BLaER1 (cell line): Measurements from ENCODE around the gene SMYD4.
"Not testable (repeated sequence)": the region's sequence is repeated elsewhere in the genome, so short reads cannot be mapped to it uniquely, and the experiment has no call there.

Experiments used
- H3K27ac ChIP-seq: shearing (Covaris generic); formaldehyde crosslinking; 2 replicates; pipeline ENCODE4 v1.8.1; 2022
- H3K27me3 ChIP-seq: shearing (Covaris generic); formaldehyde crosslinking; 2 replicates; pipeline ENCODE4 v1.8.1; 2022
- H3K36me3 ChIP-seq: shearing (Covaris generic); formaldehyde crosslinking; 2 replicates; pipeline ENCODE4 v1.8.1; 2022
- H3K4me1 ChIP-seq: shearing (Covaris generic); formaldehyde crosslinking; 2 replicates; pipeline ENCODE4 v1.8.1; 2022
- H3K4me2 ChIP-seq: shearing (Covaris generic); formaldehyde crosslinking; 2 replicates; pipeline ENCODE4 v1.8.1; 2022
- H3K4me3 ChIP-seq: shearing (Covaris generic); formaldehyde crosslinking; 2 replicates; pipeline ENCODE4 v1.8.1; 2022
- H3K9ac ChIP-seq: shearing (Covaris generic); formaldehyde crosslinking; 2 replicates; pipeline ENCODE4 v1.8.1; 2022
- H3K9me3 ChIP-seq: shearing (Covaris generic); formaldehyde crosslinking; 2 replicates; pipeline ENCODE4 v1.8.1; 2022
- H4K20me1 ChIP-seq: shearing (Covaris generic); formaldehyde crosslinking; 2 replicates; pipeline ENCODE4 v1.8.1; 2022
- Cebpa-rat ChIP-seq: shearing (Covaris generic); IDR thresholded peaks from 2 replicates; pipeline ENCODE4 v1.8.1; 2022

SMYD4 gene

DNA sequence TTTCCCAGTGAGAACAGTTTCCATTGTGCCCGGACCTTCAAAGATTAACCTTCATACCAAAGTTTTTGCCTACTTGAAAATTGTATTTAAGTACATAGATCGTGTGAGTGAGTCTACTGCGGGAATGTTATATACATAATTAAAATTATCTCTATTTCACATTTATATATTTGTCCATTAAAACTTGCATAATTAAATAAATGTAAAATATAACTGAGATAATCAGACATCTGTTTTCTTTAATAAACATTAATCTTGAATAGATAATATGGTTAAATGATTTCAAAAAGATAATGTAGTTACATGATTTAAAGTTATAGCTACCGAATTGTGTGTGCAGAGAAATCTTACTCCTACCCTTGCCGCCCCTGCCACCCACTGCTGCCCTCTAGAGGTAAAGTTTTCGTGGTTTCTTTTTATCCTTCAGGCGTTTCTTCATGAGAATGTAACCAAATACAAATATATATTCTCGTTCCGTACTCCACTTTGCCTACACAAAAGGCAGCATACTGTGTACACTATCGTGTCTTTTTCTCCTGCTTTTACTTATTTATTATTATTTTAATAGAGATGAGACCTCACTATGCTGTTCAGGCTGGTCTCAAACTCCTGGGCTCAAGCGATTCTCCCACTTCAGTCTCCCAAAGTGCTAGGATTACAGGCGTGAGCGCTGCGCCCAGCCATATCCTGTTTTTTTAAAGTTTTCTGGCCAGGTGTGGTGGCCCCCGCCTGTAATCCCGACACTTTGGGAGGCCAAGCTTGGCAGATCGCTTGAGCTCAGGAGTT lies 35.7 kb upstream of the SMYD4 start:
- no peaks in the 10 kb centered on the region for H3K4me1 ChIP-seq
- no peak overlapping the region for H3K27ac ChIP-seq
- H3K9ac ChIP-seq = no peak overlapping the region
- H3K36me3 ChIP-seq = peaks cover 82% of the 10 kb centered on the region
- TF ChIP-seq Cebpa-rat = no peak
- no peaks in the 10 kb centered on the region for H4K20me1 ChIP-seq
- H3K4me2 ChIP-seq = no peak overlapping the region
- H3K9me3 ChIP-seq = no peaks in the 10 kb centered on the region
- no peaks in the 10 kb centered on the region for H3K27me3 ChIP-seq
- H3K4me3 ChIP-seq = no peak overlapping the region

DNA sequence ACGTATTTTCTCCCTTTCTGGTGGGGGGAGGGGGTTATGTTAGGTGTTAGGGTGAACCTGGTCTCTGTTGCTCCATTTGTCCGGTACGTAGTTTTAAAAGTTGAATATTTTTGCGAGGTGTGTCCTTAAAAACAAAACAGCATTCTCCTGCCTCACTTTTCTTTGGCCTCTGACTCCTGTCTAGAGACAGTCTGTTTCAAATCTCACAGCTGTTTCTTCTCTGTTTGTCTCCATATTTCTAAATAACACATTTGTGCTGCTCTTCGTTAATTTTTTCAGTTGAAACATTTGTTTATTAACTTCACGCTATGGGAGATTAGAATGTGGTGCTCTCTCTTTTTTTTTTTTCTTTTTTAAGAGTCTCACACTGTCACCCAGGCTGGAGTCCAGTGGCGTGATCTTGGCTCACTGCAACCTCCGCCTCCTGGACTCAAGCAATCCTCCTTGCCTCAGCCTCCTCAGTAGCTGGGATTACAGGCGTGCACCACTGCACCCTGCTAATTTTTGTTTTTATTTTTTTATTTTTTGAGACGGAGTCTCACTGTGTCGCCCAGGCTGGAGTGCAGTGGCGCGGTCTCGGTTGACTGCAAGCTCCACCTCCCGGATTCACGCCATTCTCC lies 31.8 kb upstream of the SMYD4 start:
- TF ChIP-seq Cebpa-rat = no peak
- Histone ChIP-seq H3K36me3 (peaks cover 74% of the 10 kb centered on the region), H3K4me2 (no peak overlapping the region), H3K9ac (no peak overlapping the region), H3K27me3 (no peaks in the 10 kb centered on the region), H4K20me1 (no peaks in the 10 kb centered on the region), H3K4me1 (no peaks in the 10 kb centered on the region), H3K9me3 (no peaks in the 10 kb centered on the region), H3K4me3 (no peak overlapping the region), H3K27ac (no peak overlapping the region)

DNA sequence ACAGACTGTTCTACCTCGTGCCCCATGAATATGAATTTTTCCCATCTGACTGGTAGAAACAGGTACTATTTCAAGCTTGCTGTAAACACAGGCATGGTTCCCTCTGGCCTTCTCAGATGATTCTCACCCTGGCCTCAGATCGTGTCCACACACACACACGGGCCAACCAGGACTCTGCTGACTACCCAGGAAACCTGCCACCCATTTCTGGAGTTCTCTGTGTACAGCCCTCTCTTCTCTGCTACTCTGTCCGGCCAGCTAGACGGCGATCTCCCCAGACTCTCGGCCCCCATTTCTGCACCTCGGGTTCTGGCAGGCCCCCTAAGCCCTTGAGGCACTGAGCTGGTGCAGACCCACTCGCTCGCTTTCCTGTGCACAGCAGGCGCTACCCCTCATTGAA lies 31.3 kb upstream of the SMYD4 start:
- no peaks in the 10 kb centered on the region for H3K9me3 ChIP-seq
- H3K36me3 ChIP-seq = peaks cover 76% of the 10 kb centered on the region
- TF ChIP-seq Cebpa-rat = no peak

DNA sequence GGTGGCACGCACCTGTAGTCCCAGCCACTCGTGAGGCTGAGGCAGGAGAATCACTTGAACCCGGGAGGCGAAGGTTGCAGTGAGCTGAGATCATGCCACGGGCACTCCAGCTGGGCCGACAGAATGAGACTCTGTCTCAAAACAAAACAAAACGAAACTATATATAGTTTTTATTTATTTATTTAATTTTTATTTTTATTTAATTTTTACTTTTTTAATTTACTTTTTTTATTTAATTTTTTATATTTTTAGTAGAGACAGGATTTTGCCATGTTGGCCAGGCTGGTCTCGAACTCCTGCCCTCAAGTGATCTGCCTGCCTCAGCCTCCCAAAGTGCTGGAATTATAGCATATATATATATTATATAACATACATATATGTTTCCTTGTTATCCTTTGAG lies 26.8 kb upstream of the SMYD4 start:
- H3K36me3 ChIP-seq = peaks cover 89% of the 10 kb centered on the region
- H3K9ac ChIP-seq = not testable (repeated sequence)

More for the DNA sequence above, 31.3 kb upstream of the SMYD4 start:
- Histone ChIP-seq H3K4me3 (no peak overlapping the region), H3K4me1 (no peaks in the 10 kb centered on the region), H3K27ac (no peak overlapping the region), H3K27me3 (no peaks in the 10 kb centered on the region), H3K4me2 (no peak overlapping the region), H3K9ac (no peak overlapping the region), H4K20me1 (no peaks in the 10 kb centered on the region)

DNA sequence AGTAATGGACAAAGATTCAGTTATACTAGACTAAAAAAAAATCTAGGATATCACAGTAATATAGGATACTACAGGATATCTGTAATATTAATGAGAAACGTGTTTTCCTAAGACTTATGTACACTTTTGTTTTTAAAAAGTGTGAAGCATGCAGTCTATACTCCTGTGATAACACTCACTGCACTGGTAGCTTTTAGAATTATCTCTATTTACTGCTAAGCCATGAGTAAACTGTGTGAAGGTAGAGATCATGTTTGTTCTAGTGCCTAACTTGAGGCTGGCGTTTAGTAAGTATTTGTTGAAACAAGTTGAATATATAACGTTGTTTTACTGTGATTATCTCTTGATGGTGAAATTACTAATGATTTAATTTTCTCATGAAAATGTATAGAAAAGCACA lies 24.0 kb upstream of the SMYD4 start:
- no peak overlapping the region for H3K9ac ChIP-seq
- H3K4me2 ChIP-seq = no peak overlapping the region
- no peak for TF ChIP-seq Cebpa-rat
- no peaks in the 10 kb centered on the region for H3K27me3 ChIP-seq
- H4K20me1 ChIP-seq = no peaks in the 10 kb centered on the region
- no peaks in the 10 kb centered on the region for H3K4me1 ChIP-seq
- H3K9me3 ChIP-seq = no peaks in the 10 kb centered on the region
- H3K4me3 ChIP-seq = no peak overlapping the region
- no peak overlapping the region for H3K27ac ChIP-seq
- peaks cover 89% of the 10 kb centered on the region for H3K36me3 ChIP-seq

More for the DNA sequence above, 26.8 kb upstream of the SMYD4 start:
- not testable (repeated sequence) for H4K20me1 ChIP-seq, H3K27me3 ChIP-seq, H3K27ac ChIP-seq, H3K4me2 ChIP-seq, H3K4me1 ChIP-seq, H3K9me3 ChIP-seq, H3K4me3 ChIP-seq

DNA sequence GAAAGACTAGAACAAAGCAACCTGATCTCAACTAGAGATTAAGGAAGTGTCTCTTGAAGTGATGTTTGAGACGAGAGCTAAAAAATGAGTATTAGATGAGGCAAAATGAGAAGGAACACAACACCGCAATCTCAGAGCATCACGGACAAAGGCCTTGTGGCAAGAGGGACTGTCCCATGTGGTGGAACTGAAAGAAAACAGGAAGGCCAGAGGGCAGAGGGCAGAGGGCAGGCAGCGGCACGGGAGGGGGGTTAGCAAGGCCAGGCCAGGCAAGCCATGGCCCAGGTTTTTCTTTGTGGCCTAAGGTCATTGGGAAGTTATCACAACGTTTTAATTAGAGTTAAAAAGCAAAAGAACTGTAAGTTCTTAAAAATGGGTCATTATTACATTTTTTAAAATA lies 22.6 kb upstream of the SMYD4 start:
- Histone ChIP-seq H4K20me1 (no peaks in the 10 kb centered on the region), H3K27ac (no peak overlapping the region), H3K4me1 (no peaks in the 10 kb centered on the region), H3K4me3 (no peak overlapping the region), H3K36me3 (peaks cover 94% of the 10 kb centered on the region), H3K27me3 (no peaks in the 10 kb centered on the region), H3K9ac (no peak overlapping the region), H3K4me2 (no peak overlapping the region), H3K9me3 (no peaks in the 10 kb centered on the region)
- no peak for TF ChIP-seq Cebpa-rat

DNA sequence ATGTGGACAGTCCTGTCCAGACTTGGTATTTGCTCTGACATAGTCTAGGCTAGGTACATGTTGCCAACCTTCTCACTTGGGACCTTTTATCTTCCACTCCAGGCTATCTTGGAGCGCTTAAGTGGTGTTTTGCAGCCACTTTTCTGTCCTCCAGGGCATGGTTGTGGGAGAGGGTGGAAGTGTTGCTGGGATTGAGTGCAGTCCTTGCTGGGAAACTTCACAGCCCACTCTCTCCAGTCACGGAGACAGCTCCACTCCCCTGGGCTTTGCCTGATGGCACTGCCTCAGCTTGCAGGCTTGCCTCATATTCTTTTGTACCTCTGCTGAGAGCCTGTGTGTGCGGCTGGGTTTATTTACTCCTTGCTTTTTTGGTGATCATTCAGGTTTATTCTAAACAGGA lies 17.5 kb upstream of the SMYD4 start:
- TF ChIP-seq Cebpa-rat = no peak
- Histone ChIP-seq H3K9me3 (no peaks in the 10 kb centered on the region), H3K4me1 (no peaks in the 10 kb centered on the region)

DNA sequence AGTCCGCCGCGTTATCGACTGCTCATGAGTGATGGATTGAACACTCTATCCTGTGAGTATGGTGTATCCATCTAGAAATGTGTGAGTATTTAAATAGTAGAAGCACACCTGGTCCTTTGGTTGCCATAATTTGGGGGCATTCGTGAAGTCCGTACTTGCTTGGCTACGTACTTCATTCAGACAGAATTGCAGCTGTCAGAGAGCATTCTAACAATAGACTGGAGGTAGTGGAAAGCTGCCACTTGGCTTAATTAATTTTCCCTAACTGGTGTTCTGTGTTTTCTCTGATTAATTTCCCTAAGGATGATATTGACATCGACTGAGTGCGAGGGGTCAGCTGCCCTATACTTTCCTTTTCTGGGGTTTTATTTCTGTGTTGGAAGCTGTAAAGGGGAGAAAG lies 14.2 kb upstream of the SMYD4 start:
- Histone ChIP-seq H3K4me1 (no peaks in the 10 kb centered on the region), H3K4me2 (no peak overlapping the region), H3K27ac (no peak overlapping the region), H4K20me1 (peaks cover 41% of the 10 kb centered on the region), H3K9me3 (no peaks in the 10 kb centered on the region), H3K27me3 (no peaks in the 10 kb centered on the region), H3K9ac (no peak overlapping the region), H3K4me3 (no peak overlapping the region), H3K36me3 (peaks cover 87% of the 10 kb centered on the region)
- TF ChIP-seq Cebpa-rat = no peak

More for the DNA sequence above, 17.5 kb upstream of the SMYD4 start:
- Histone ChIP-seq H3K9ac (no peak overlapping the region), H3K4me2 (no peak overlapping the region), H4K20me1 (peaks cover 10% of the 10 kb centered on the region), H3K27me3 (no peaks in the 10 kb centered on the region), H3K4me3 (no peak overlapping the region), H3K36me3 (peaks cover 97% of the 10 kb centered on the region), H3K27ac (no peak overlapping the region)

DNA sequence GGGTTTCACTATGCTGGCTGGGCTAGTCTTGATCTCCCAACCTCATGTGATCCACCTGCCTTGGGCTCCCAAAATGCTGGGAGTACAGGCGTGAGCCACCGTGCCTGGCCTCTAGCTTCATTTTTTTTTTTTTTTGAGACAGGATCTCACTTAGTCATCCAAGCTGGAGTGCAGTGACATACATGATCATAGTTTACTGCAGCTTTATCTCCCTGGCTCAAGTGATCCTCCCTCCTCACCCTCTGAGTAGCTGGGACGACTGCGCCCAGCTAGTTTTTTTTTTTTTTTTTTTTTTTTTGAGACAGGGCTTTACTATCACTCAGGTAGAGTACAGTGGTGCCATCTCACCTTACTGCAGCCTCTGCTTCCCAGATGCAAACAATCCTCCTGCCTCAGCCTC lies 9.8 kb upstream of the SMYD4 start:
- H3K36me3 ChIP-seq = peaks cover 85% of the 10 kb centered on the region
- no peak overlapping the region for H3K4me2 ChIP-seq

DNA sequence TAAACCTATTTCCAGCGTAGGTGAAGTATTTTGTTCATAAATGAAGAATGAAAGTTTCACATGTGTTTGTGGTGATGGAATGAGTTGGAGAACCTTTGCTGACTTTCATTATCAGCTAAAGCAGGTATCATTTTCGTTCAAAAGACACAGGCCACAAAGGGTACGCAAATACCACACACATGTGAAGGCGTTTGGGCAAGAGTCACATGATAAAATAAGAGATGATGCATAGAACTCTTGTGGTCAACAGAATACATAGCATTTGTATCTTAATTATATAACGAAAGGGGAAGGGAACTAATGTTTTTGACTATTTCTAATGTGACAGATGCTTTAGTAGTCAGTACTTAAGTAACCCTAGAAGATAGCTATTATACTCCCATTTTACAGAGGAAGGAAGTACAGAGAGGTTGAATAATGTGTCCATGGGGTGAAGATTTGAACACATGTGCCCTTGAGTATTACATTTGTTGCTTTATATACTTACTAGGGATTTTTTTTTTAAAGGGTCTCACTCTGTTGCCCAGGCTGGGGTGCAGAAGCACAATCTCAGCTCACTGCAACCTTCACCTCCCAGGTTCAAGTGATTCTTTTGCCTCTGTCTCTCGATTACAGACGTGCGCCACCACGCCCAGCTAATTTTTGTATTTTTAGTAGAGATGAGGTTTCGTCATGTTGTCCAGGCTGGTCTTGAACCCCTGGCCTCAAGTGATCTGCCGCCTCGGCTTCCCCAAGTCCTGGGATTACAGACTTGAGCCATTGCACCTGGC lies 4.9 kb upstream of the SMYD4 start:
- H3K4me1 ChIP-seq = peaks cover 26% of the 10 kb centered on the region
- no peak overlapping the region for H3K27ac ChIP-seq
- H3K4me2 ChIP-seq = no peak overlapping the region
- H3K9me3 ChIP-seq = no peaks in the 10 kb centered on the region
- H3K4me3 ChIP-seq = no peak overlapping the region
- no peaks in the 10 kb centered on the region for H3K27me3 ChIP-seq
- peaks cover 81% of the 10 kb centered on the region for H4K20me1 ChIP-seq
- H3K9ac ChIP-seq = no peak overlapping the region; the same call in 1 of the 2 replicates
- no peak for TF ChIP-seq Cebpa-rat
- peaks cover 75% of the 10 kb centered on the region for H3K36me3 ChIP-seq

More for the DNA sequence above, 9.8 kb upstream of the SMYD4 start:
- Histone ChIP-seq H3K9ac (no peak overlapping the region), H3K27ac (no peak overlapping the region), H3K27me3 (no peaks in the 10 kb centered on the region), H3K4me3 (no peak overlapping the region), H3K9me3 (no peaks in the 10 kb centered on the region), H3K4me1 (no peaks in the 10 kb centered on the region), H4K20me1 (peaks cover 85% of the 10 kb centered on the region)
- no peak for TF ChIP-seq Cebpa-rat
